Activated CD8-positive, alpha-beta memory T cell treated with anti-CD3 and anti-CD28 coated beads, Interleukin-2, amount 50 U/mL, for 24 hours (primary cell): ENCODE data around the gene PAX8.

Experiments used
- DNase-seq: peaks from one replicate; pipeline ENCODE4 v3.0.0-alpha.2; 2020; ENCODE audit errors: extremely low read depth

The PAX8 gene

GRCh38 chr2:113237604-113238160 lies 41.0 kb downstream of the PAX8 start:
- DNase-seq, result no peak

GRCh38 chr2:113236367-113237159 lies 42.2 kb downstream of the PAX8 start:
- no peak for DNase-seq

- peak; percentile 45 for DNase-seq
Measured at GRCh38 chr2:113235347-113236226, 43.1 kb downstream of the PAX8 start.

GRCh38 chr2:113234721-113235346 lies 43.9 kb downstream of the PAX8 start:
- DNase-seq, result no peak

GRCh38 chr2:113233593-113234550 lies 44.8 kb downstream of the PAX8 start:
- DNase-seq, result no peak

GRCh38 chr2:113232740-113233139 lies 46.0 kb downstream of the PAX8 start:
- DNase-seq, result no peak

GRCh38 chr2:113232123-113232522 lies 46.6 kb downstream of the PAX8 start:
- DNase-seq, result no peak

- DNase-seq, result no peak
Measured at GRCh38 chr2:113231064-113231463, 47.7 kb downstream of the PAX8 start.

- no peak for DNase-seq
Measured at GRCh38 chr2:113230531-113230930, 48.2 kb downstream of the PAX8 start.

GRCh38 chr2:113229795-113230194 lies 48.9 kb downstream of the PAX8 start:
- no peak for DNase-seq

- no peak for DNase-seq
Measured at GRCh38 chr2:113228991-113229716, 49.6 kb downstream of the PAX8 start.

- no peak for DNase-seq
Measured at GRCh38 chr2:113228351-113228750, 50.4 kb downstream of the PAX8 start.

GRCh38 chr2:113227698-113228097 lies 51.0 kb downstream of the PAX8 start:
- no peak for DNase-seq

GRCh38 chr2:113227290-113227689 lies 51.4 kb downstream of the PAX8 start:
- DNase-seq, result no peak

GRCh38 chr2:113226462-113226861 lies 52.3 kb downstream of the PAX8 start:
- DNase-seq, result no peak

GRCh38 chr2:113225263-113226259 lies 53.2 kb downstream of the PAX8 start:
- DNase-seq, result no peak

- DNase-seq, result no peak
Measured at GRCh38 chr2:113224647-113225236, 54.0 kb downstream of the PAX8 start.

- DNase-seq, result no peak
Measured at GRCh38 chr2:113223813-113224212, 54.9 kb downstream of the PAX8 start.

GRCh38 chr2:113221846-113222245 lies 56.9 kb downstream of the PAX8 start:
- no peak for DNase-seq
